Suprapubic skin (tissue), 4 donors: ENCODE measurements around the gene CFL2. TPM values are rescaled to one million over a fixed set of nuclear protein-coding genes. Genes with fewer than 3 reads are reported as not detected.

Source experiments
- DNase-seq, 2 donors: peaks; one replicate each; pipeline ENCODE4 v3.0.0-alpha.2; 2019; ENCODE audit warnings: low spot score in 2 of 2
- H3K27ac ChIP-seq: fragments of 200-600 bp; sonication (generic); one replicate; pipeline ENCODE4 v1.5.1; 2019
- H3K27me3 ChIP-seq: fragments of 200-600 bp; sonication (generic); one replicate; pipeline ENCODE4 v1.5.1; 2019
- H3K36me3 ChIP-seq: fragments of 200-600 bp; sonication (generic); one replicate; pipeline ENCODE4 v1.5.1; 2019
- H3K4me1 ChIP-seq: fragments of 200-600 bp; sonication (generic); one replicate; pipeline ENCODE4 v1.5.1; 2019
- H3K4me3 ChIP-seq: fragments of 200-600 bp; sonication (generic); one replicate; pipeline ENCODE4 v1.5.1; 2019; ENCODE audit warnings: mild to moderate bottlenecking
- H3K9me3 ChIP-seq: fragments of 200-600 bp; sonication (generic); one replicate; pipeline ENCODE4 v1.5.1; 2019
- CTCF ChIP-seq, 2 donors: fragments of 200-600 bp in 1 of 2; fragments of 450-650 bp in 1 of 2; sonication (generic) in 1 of 2; IDR thresholded peaks; one replicate each; pipeline ENCODE4 v1.5.1; 2016 to 2019; ENCODE audit warnings: antibody characterized with exemption in 2 of 2, mild to moderate bottlenecking in 1 of 2, moderate library complexity in 1 of 2
- EP300 ChIP-seq: sonication (generic); formaldehyde crosslinking; IDR thresholded peaks from one replicate; pipeline ENCODE4 v1.6.1; 2017; ENCODE audit warnings: antibody characterized with exemption
- POLR2A ChIP-seq, 2 donors: fragments of 450-650 bp; IDR thresholded peaks; one replicate each; pipeline ENCODE4 v1.6.1; 2017; ENCODE audit warnings: antibody characterized with exemption in 2 of 2, mild to moderate bottlenecking in 2 of 2, moderate library complexity in 2 of 2
- POLR2AphosphoS5 ChIP-seq, 3 donors: sonication (generic); formaldehyde crosslinking; IDR thresholded peaks; one replicate each; pipeline ENCODE4 v1.6.1; 2017; ENCODE audit warnings: antibody characterized with exemption in 3 of 3
- WGBS: methylation state at CpG from one replicate; pipeline ENCODE4 v1.1.5; 2018; 5-methylcytosine and 5-hydroxymethylcytosine counted together
- total RNA-seq, 4 donors: library from RNA; depleted of rRNA; stranded (reverse); fragments of >200 nt; gene quantifications; one replicate each; pipeline ENCODE4 v1.1.0, GENCODE V29; 2016

Gene CFL2
- total RNA-seq, 4 donors from 2014 or later, result 3.7 to 23.9 (median 8.7) TPM

- TF ChIP-seq POLR2AphosphoS5 (IDR thresholded peaks at IDR 0.05), result no peak
- TF ChIP-seq CTCF (IDR thresholded peaks at IDR 0.05), result no peak
- TF ChIP-seq POLR2A (IDR thresholded peaks at IDR 0.05), result no peak
- TF ChIP-seq EP300, result no peak
- H3K27me3 ChIP-seq, result no peaks in the 10 kb centered on the region
- no peak for DNase-seq
- H3K9me3 ChIP-seq, result no peaks in the 10 kb centered on the region
- H3K36me3 ChIP-seq, result no peaks in the 10 kb centered on the region
- 80% methylated on average over 6 of the region's 6 CpGs for WGBS
- no peak overlapping the region for H3K27ac ChIP-seq
- H3K4me1 ChIP-seq, result no peaks in the 10 kb centered on the region
- no peak overlapping the region for H3K4me3 ChIP-seq
These were observed 42.7 kb downstream of the CFL2 start for GRCh38 chr14:34671716-34672115.

DNA sequence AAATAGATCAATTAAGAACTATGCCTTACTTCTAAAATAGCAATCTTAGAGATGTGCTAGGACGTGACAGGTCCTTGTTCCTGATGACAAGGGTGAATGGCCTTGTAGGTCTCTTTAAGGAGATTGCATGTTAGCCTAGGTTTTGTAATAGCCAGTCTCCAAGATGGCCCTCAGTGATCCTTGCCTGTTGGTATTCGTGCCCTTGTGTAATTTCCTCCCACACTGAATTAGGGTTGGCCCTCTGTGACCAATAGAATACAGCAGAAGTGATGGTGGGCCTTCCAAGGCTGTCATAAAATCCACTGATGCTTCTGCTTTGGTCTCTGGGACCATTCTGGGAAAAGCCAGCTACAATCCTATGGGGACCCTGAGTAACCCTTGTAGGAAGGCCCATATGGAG, 46.3 kb downstream of the CFL2 start:
- Histone ChIP-seq H3K36me3 (no peaks in the 10 kb centered on the region), H3K27ac (no peak overlapping the region), H3K27me3 (no peaks in the 10 kb centered on the region), H3K4me1 (no peaks in the 10 kb centered on the region), H3K9me3 (no peaks in the 10 kb centered on the region), H3K4me3 (no peak overlapping the region)
- DNase-seq, result no peak
- WGBS, result 84% methylated on average over 2 of the region's 2 CpGs
- no peak for TF ChIP-seq POLR2AphosphoS5 (IDR thresholded peaks at IDR 0.05)
- TF ChIP-seq POLR2A (IDR thresholded peaks at IDR 0.05), result no peak
- no peak for TF ChIP-seq CTCF (IDR thresholded peaks at IDR 0.05)
- no peak for TF ChIP-seq EP300

GRCh38 chr14:34667007-34667406, 47.4 kb downstream of the CFL2 start:
- H3K4me3 ChIP-seq, result no peak overlapping the region
- no peaks in the 10 kb centered on the region for H3K4me1 ChIP-seq
- H3K9me3 ChIP-seq, result no peaks in the 10 kb centered on the region
- no peak for DNase-seq
- no peaks in the 10 kb centered on the region for H3K36me3 ChIP-seq
- 89% methylated on average over 7 of the region's 7 CpGs for WGBS
- H3K27ac ChIP-seq, result no peak overlapping the region
- TF ChIP-seq EP300, result no peak
- no peak for TF ChIP-seq POLR2A (IDR thresholded peaks at IDR 0.05)
- TF ChIP-seq CTCF (IDR thresholded peaks at IDR 0.05), result no peak
- no peak for TF ChIP-seq POLR2AphosphoS5 (IDR thresholded peaks at IDR 0.05)
- H3K27me3 ChIP-seq, result no peaks in the 10 kb centered on the region

GRCh38 chr14:34665785-34666435, 48.5 kb downstream of the CFL2 start:
- DNase-seq, result no peak
- H3K27me3 ChIP-seq, result no peaks in the 10 kb centered on the region
- no peak overlapping the region for H3K27ac ChIP-seq
- no peak overlapping the region for H3K4me3 ChIP-seq
- no peaks in the 10 kb centered on the region for H3K4me1 ChIP-seq
- TF ChIP-seq CTCF (IDR thresholded peaks at IDR 0.05), result no peak
- no peak for TF ChIP-seq EP300
- no peak for TF ChIP-seq POLR2A (IDR thresholded peaks at IDR 0.05)
- TF ChIP-seq POLR2AphosphoS5 (IDR thresholded peaks at IDR 0.05), result no peak
- H3K36me3 ChIP-seq, result no peaks in the 10 kb centered on the region
- H3K9me3 ChIP-seq, result no peaks in the 10 kb centered on the region
- WGBS, result 34% methylated on average over 2 of the region's 2 CpGs

DNA sequence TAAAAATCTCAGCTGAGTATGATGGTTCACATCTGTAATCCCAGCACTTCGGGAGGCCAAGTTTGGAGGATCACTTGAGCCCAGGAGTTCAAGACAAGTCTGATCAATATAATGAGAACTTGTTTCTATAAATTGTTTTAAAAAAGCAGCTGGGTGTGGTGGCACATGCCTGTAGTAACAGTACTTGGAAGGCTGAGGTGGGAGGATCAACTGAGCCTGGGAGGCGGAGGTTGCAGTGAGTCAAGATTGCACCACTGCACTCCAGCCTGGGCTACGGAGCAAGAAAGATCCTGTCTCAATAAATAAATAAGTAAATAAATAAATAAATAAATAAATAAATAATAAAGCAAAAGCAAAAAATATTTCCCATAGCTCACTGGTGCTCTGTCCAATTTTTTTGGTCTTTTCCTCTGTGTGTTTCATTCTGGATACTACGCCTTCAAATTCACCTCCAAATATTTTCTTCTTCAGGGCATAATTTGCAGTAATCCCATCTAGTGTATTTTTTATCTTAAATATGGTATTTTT, 51.8 kb downstream of the CFL2 start:
- Histone ChIP-seq H3K27ac (no peak overlapping the region), H3K9me3 (no peaks in the 10 kb centered on the region), H3K36me3 (no peaks in the 10 kb centered on the region), H3K27me3 (no peaks in the 10 kb centered on the region), H3K4me1 (no peaks in the 10 kb centered on the region), H3K4me3 (no peak overlapping the region)
- TF ChIP-seq POLR2A (IDR thresholded peaks at IDR 0.05), result no peak
- WGBS, result 78% methylated on average over 4 of the region's 4 CpGs
- DNase-seq, result no peak

GRCh38 chr14:34660796-34661195, 53.6 kb downstream of the CFL2 start:
- H3K4me1 ChIP-seq, result no peaks in the 10 kb centered on the region
- H3K27me3 ChIP-seq, result no peaks in the 10 kb centered on the region
- no peak for DNase-seq
- H3K9me3 ChIP-seq, result no peaks in the 10 kb centered on the region
- no peak overlapping the region for H3K27ac ChIP-seq
- H3K36me3 ChIP-seq, result no peaks in the 10 kb centered on the region
- TF ChIP-seq POLR2AphosphoS5 (IDR thresholded peaks at IDR 0.05), result no peak
- no peak for TF ChIP-seq POLR2A (IDR thresholded peaks at IDR 0.05)
- no peak for TF ChIP-seq CTCF (IDR thresholded peaks at IDR 0.05)
- TF ChIP-seq EP300, result no peak
- H3K4me3 ChIP-seq, result no peak overlapping the region
